Cerebellar cortex (tissue), 1 donor: ENCODE measurements around the gene PLAAT3.
"Not testable (repeated sequence)": the region's sequence is repeated elsewhere in the genome, so short reads cannot be mapped to it uniquely, and the experiment has no call there.

Experiments
- DNase-seq: peaks from one replicate; pipeline ENCODE4 v3.0.0-alpha.2; 2015; ENCODE audit warnings: low spot score

Gene PLAAT3

DNA sequence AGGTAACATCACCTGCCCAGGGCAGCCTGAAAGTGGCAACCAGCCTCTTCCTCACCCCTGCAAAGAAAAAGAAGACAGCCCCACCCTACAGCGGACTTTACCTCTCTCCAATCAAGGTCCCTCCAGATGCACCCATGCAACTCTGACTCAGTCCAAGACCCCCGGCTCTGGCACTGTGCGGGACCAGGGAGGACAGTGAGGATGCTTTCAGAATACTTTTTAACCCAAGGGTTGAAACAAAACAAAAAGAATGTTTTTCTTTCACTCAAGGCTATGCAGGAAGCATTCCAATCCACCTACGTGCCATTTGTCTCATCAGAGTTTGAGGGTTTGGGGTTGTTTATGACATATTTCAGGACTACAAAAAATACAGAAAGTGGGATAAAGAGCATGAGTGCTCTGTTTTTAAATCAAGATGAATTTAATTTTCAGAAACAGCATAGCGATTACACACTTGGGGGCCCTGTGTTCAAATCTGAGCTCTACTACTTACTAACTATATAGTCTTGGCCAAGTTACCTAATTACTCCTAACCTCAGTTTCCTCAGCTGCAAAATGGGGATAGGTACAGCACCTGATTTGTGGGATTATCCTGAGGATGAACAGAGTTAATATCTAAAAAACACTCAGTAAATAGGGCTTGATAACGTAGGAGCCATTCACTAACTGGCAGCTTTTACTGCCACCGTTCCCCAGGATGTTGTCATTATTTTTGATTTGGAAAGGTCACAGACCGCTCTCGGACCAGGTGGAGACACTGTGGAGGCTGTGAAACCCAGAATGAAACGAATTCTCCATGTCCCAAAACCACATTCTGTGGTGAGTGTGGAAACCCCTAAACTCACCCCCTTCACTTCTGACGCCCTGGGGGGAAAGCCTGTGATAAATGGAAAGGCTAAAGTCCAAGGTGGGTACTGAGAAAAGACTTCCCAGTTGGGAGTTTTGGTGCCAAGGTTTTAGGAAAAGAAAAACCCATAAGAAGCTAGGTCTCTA is 5.6 kb downstream of the PLAAT3 start:
- no peak for DNase-seq

- no peak for DNase-seq
Observed at GRCh38 chr11:63603180-63603518, 11.1 kb downstream of the PLAAT3 start.

- not testable (repeated sequence) for DNase-seq
Observed at GRCh38 chr11:63602290-63603179, 11.7 kb downstream of the PLAAT3 start.

- no peak for DNase-seq
Observed at GRCh38 chr11:63599211-63600122, 14.8 kb downstream of the PLAAT3 start.

DNA sequence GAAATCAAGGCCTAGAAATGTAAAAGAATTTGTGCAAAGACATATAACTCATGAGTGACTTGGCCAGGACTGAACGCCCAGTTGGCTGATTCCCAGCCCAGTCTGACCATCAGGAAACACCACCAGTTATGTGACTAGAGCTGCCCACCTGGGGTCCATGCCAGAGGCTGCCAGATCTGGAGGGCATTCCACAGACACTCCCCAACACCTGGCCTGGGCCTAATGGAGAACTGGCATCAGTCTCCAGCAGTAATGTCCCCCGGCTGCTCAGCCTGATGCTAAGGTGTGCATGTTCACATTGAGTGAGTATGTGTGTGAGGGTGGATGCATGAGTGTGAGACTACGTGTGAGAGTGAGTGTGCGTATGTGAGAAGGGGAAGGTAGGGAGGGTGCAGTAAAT is 15.7 kb downstream of the PLAAT3 start:
- no peak for DNase-seq

GRCh38 chr11:63595296-63595695 is 18.9 kb downstream of the PLAAT3 start:
- no peak for DNase-seq

DNA sequence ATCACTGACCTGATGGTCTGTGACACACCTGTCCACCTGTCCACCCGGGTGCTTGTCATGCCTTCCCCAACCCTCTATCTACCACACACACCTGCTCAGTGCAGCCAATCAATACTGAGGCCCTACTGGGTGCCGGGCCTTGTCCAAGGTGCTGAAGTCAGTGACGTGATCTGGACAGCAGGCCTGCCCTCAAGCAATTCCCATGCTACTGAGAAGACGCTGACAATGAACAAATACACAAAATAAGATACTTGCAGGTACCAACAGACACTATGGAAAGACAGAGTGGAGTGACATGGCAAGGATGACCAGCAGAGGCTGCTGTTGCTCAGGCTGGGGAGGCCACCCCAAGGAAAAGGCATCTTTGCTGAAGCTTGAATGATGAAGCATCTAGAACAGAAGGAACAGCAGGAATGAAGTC is 21.2 kb downstream of the PLAAT3 start:
- DNase-seq: peak; percentile 22

- DNase-seq: no peak
Observed at GRCh38 chr11:63590024-63590788, 24.0 kb downstream of the PLAAT3 start.

DNA sequence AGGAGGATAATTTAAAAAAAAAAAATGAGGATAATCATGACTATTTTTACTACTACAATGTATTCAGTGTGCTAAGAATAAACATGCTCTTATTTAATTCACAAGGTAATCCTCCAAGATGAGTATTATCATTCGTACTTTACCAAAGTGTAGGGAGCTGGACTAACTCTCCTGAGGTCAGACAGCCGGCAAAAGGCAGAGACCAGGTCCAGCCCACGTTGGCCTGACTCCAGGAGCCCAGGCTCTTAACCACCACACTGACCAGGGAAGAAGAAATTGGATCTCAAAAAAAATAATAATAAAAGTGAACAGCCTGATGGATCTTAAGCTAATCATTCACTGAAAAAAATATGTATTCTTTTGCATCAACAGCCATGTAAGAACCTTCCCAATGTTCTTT is 25.2 kb downstream of the PLAAT3 start:
- no peak for DNase-seq

GRCh38 chr11:63586451-63587166 is 27.6 kb downstream of the PLAAT3 start:
- no peak for DNase-seq

DNA sequence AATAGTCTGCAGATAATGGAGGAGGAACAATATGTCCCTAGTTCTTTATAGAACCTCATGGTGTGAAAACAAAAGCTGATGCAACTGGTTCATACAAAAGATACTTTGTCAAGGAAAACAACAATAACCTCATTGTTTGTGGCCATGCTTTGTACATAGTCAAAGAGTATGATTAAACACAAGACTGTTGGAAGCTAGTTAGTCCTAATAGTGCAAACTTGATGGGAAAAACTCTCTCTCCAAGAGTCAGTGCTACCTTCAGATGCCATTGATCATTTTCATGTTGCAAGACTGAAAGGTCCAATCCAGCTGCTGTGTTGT is 30.9 kb downstream of the PLAAT3 start:
- DNase-seq: no peak

DNA sequence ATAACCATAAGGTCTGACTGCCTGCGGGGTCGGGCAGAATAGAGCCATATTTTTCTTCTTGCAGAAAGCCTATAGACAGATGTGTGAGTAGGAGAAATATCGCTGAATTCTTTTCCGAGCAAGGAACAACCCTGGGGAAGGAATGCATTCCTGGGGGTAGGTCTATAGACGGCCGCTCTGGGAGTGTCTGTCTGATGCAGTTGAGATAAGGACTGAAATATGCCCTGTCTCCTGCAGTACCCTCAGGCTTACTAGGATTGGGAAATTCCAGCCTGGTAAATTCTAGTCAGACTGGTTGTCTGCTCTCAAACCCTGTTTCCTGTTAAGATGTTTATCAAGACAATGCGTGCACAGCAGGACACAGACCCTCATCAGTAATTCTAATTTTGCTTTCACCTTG is 33.0 kb downstream of the PLAAT3 start:
- DNase-seq: not testable (repeated sequence)

GRCh38 chr11:63578882-63579281 is 35.4 kb downstream of the PLAAT3 start:
- DNase-seq: not testable (repeated sequence)

GRCh38 chr11:63574856-63575602 is 39.2 kb downstream of the PLAAT3 start:
- no peak for DNase-seq

DNA sequence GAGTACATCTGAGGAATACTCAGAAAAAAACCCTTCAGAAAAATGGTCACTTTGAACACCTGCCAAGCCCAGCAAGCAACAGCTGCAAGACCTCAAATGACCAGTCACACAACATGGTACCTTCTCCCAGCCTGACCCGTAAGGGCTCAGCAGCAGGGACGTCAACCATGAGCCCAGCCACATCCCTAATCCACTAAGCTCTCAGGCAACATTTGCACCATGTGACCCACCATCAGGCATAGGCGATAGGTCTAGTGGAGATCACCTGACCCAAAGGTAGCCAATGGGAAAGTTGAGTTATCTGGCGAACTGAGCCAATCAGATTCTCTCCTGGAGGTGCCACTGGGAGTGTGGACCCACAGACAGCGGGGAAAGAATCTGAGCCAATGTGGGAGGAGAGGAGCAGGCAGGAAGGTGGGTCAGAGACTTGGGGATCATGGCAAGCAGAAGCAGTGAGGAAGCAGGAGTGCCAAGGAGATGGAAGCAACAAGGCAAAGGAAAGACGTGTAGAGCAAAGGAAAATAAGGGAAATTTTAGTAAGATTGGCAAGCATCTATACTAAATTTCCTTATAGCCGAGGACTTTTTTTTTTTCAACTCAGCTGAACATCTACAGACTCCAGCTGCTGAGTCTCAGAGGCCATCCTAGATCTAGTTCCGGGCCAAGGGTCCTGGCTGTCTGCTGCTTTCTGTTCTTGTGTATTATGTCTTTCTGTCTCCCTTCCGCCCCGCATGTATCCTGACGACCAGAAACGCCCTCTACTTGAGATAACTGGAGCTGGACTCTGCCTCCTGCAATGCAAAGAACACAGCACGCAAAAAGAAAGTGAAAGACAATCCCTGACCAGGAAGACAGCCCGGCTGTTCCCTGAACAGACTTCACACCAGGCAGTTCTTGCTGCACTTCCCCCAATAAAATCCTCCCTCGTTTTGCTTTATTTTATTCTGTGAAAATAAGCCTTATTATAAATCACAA is 40.1 kb downstream of the PLAAT3 start:
- no peak for DNase-seq

DNA sequence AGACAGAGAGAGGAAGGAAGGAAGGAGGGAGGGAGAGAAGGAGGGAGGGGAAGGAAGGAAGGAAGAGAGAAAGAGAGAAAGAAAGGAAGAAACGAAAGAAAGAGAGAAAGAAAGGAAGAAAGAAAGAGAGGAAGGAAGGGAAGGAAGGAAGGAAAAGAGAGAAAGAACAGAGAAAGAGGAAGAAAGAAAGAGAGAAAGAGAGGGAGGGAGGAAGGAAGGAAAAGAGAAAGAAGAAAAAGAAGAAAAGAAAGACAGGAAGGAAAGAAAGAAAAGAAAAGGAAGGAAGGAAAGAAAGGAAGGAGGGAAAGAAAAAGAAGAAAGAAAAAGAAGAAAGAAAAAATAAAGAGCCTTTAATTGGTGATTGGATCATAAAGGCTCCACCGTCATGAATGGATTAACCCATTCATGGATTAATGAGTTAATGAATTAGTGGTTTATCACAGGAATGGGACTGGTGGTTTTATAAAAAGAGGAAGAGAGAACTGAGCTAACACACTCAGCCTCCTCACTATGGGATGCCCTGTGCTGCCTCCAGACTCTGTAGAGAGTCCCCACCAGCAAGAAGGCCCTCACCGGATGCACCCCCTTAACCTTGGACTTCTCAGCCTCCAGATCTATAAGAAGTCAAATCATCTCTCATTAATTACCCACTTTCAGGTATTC is 42.1 kb downstream of the PLAAT3 start:
- no peak for DNase-seq

GRCh38 chr11:63569570-63569969 is 44.7 kb downstream of the PLAAT3 start:
- DNase-seq: no peak
